GM20000 (cell line): ENCODE data around the gene DCUN1D2.

ENCODE experiments used
- DNase-seq: peaks from one replicate; pipeline ENCODE4 v3.0.0; 2012; ENCODE audit warnings: low spot score
- CTCF ChIP-seq: IDR thresholded peaks from 2 replicates; pipeline ENCODE4 v1.5.1; 2012; ENCODE audit warnings: mild to moderate bottlenecking, control low read depth; ENCODE audit errors: extremely low read depth, missing control alignments

The DCUN1D2 gene

GRCh38 chr13:113490496-113491417, at the start of gene DCUN1D2:
TSS of gene DCUN1D2 (minus strand) at chr13:113490711. CDS start at chr13:113490669, 42 bp downstream.
- no peak for TF ChIP-seq CTCF
- DNase-seq, result peak; percentile 99

GRCh38 chr13:113539822-113540221, 49.3 kb upstream of the DCUN1D2 start:
- TF ChIP-seq CTCF, result no peak
- DNase-seq, result no peak

GRCh38 chr13:113539176-113539575, 48.7 kb upstream of the DCUN1D2 start:
- DNase-seq, result peak; percentile 10
- no peak for TF ChIP-seq CTCF

- peak; percentile 13 for DNase-seq
- no peak for TF ChIP-seq CTCF
Measured at GRCh38 chr13:113538689-113539058, 48.2 kb upstream of the DCUN1D2 start.

- no peak for TF ChIP-seq CTCF
- DNase-seq, result peak; percentile 15
Measured at GRCh38 chr13:113537909-113538688, 47.6 kb upstream of the DCUN1D2 start.

- no peak for TF ChIP-seq CTCF
- DNase-seq, result peak; percentile 7
Measured at GRCh38 chr13:113537205-113537604, 46.7 kb upstream of the DCUN1D2 start.
